OCI-LY1 (cell line): Measurements from ENCODE around the gene MCAM.

Experiments
- H2AFZ ChIP-seq: fragments of 200-600 bp; sonication (generic), shearing (Covaris generic); 2 replicates; pipeline ENCODE4 v1.6.0; 2014; ENCODE audit warnings: antibody characterized with exemption, mild to moderate bottlenecking, low read length
- H3F3A ChIP-seq: fragments of 200-600 bp; sonication (generic), shearing (Covaris generic); 2 replicates; pipeline ENCODE4 v1.6.0; 2014; ENCODE audit warnings: mild to moderate bottlenecking, antibody characterized with exemption, low read length, moderate library complexity; ENCODE audit not compliant: insufficient read depth
- H3K27ac ChIP-seq: fragments of 200-600 bp; sonication (generic); 2 replicates; pipeline ENCODE4 v1.5.1; 2014; ENCODE audit warnings: low read length, mixed run types, mild to moderate bottlenecking, low read depth; ENCODE audit not compliant: poor library complexity, severe bottlenecking
- H3K27me3 ChIP-seq: fragments of 200-600 bp; sonication (generic); 2 replicates; pipeline ENCODE4 v1.6.0; 2014; ENCODE audit warnings: antibody characterized with exemption, mild to moderate bottlenecking, low read length, moderate library complexity; ENCODE audit not compliant: insufficient read depth
- H3K36me3 ChIP-seq: fragments of 200-600 bp; sonication (generic); 2 replicates; pipeline ENCODE4 v1.6.1; 2014; ENCODE audit warnings: mild to moderate bottlenecking, antibody characterized with exemption, low read length, moderate library complexity, mixed read lengths; ENCODE audit not compliant: insufficient read depth
- H3K4me1 ChIP-seq: fragments of 200-600 bp; sonication (generic); 2 replicates; pipeline ENCODE4 v1.5.1; 2014; ENCODE audit warnings: mild to moderate bottlenecking, low read length, moderate library complexity; ENCODE audit not compliant: insufficient read depth, severe bottlenecking
- H3K4me2 ChIP-seq: fragments of 200-600 bp; sonication (generic), shearing (Covaris generic); 2 replicates; pipeline ENCODE4 v1.6.1; 2014; ENCODE audit warnings: low read length
- H3K4me3 ChIP-seq: fragments of 200-600 bp; sonication (generic); 2 replicates; pipeline ENCODE4 v1.5.1; 2014; ENCODE audit warnings: low read length, low read depth, mild to moderate bottlenecking, mixed read lengths; ENCODE audit not compliant: poor library complexity, severe bottlenecking
- H3K79me2 ChIP-seq: fragments of 200-600 bp; shearing (Covaris generic); 2 replicates; pipeline ENCODE4 v1.6.1; 2016; ENCODE audit warnings: mixed run types, low read length, mixed read lengths; ENCODE audit not compliant: insufficient read depth
- H3K9ac ChIP-seq: fragments of 200-600 bp; sonication (generic), shearing (Covaris generic); 2 replicates; pipeline ENCODE4 v1.6.1; 2014; ENCODE audit warnings: mild to moderate bottlenecking, low read length, mixed read lengths
- H3K9me2 ChIP-seq: fragments of 200-600 bp; sonication (generic), shearing (Covaris generic); 2 replicates; pipeline ENCODE4 v1.6.1; 2014; ENCODE audit warnings: low read depth, mild to moderate bottlenecking, low read length, mixed read lengths
- H3K9me3 ChIP-seq: fragments of 200-600 bp; shearing (Covaris generic); 2 replicates; pipeline ENCODE4 v1.6.1; 2014; ENCODE audit warnings: low read length, mixed read lengths
- H4K20me1 ChIP-seq: fragments of 200-600 bp; sonication (generic), shearing (Covaris generic); 2 replicates; pipeline ENCODE4 v1.6.0; 2016; ENCODE audit warnings: mild to moderate bottlenecking, low read length; ENCODE audit not compliant: insufficient read depth
- EZH2 ChIP-seq: fragments of 200-600 bp; sonication (generic), shearing (Covaris generic); IDR thresholded peaks from 2 replicates; pipeline ENCODE4 v1.8.0; 2017; ENCODE audit warnings: borderline replicate concordance, mixed run types, mild to moderate bottlenecking, antibody characterized with exemption, low read length, moderate library complexity, mixed read lengths
- TF ChIP-seq, protein P1 (sequence below): fragments of 200-600 bp; sonication (generic), shearing (Covaris generic); IDR thresholded peaks from 2 replicates; pipeline ENCODE4 v1.5.1; 2017; ENCODE audit warnings: mild to moderate bottlenecking, antibody characterized with exemption, low read length, moderate library complexity, mixed read lengths

The MCAM gene, protein sequence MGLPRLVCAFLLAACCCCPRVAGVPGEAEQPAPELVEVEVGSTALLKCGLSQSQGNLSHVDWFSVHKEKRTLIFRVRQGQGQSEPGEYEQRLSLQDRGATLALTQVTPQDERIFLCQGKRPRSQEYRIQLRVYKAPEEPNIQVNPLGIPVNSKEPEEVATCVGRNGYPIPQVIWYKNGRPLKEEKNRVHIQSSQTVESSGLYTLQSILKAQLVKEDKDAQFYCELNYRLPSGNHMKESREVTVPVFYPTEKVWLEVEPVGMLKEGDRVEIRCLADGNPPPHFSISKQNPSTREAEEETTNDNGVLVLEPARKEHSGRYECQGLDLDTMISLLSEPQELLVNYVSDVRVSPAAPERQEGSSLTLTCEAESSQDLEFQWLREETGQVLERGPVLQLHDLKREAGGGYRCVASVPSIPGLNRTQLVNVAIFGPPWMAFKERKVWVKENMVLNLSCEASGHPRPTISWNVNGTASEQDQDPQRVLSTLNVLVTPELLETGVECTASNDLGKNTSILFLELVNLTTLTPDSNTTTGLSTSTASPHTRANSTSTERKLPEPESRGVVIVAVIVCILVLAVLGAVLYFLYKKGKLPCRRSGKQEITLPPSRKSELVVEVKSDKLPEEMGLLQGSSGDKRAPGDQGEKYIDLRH

DNA sequence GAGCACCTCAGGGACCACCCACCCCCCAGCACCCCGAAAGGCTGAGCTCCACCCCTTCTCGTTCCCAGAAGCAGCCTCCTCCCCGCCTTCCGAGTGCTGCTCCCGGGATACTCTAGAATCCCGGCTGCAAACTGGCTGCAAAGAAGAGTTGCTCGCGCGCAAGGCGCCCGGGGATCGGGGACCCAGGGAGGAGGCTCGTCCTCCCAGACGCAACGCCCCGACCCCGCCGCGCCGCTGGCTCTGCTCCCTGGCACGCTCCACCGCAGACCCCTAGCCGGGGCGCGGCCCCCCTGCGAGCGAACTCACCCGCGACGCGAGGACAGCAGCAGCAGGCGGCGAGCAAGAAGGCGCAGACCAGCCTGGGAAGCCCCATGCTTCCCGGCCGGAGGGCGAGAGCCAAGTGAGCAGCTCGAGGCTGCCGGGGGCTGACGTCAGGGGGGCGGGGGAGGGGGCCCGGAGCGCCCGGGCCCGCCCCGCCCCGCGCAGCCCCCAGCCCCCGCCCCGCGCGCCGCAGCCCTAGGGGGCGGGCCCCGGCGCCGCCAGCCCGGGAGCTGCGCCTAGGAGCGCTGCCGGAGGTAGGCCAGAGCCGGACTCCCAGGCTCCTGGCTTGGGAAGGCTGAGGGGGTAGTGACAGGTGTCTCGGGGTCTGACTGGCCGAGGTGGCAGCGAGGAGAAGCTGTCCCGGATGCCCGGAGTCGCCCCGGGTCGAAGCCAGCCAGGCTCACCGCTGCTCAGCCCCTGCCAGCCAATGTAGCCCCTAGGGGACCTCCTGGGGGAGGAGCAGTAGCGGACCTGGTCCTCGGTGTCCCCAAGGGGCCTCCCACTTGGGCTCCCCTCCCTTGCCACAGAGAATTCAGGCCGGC lies at the start of gene MCAM:
Gene MCAM (minus strand): TSS at position 402 of the 863 bp plus-strand sequence. CDS start 29 bp downstream, at position 373.
- Histone ChIP-seq H3F3A (no peaks in the 10 kb centered on the region), H3K9ac (peak within 1 kb of the TSS; percentile 7; the same call in 1 of the 2 replicates), H3K9me3 (no peaks in the 10 kb centered on the region), H3K36me3 (no peaks in the 10 kb centered on the region), H3K27ac (no peak within 1 kb of the TSS), H3K9me2 (no peaks in the 10 kb centered on the region), H4K20me1 (no peaks in the 10 kb centered on the region), H3K4me1 (peaks cover 64% of the 10 kb centered on the region), H3K4me3 (peak within 1 kb of the TSS; percentile 55), H3K79me2 (no peaks in the 10 kb centered on the region), H2AFZ (no peak within 1 kb of the TSS), H3K27me3 (no peaks in the 10 kb centered on the region), H3K4me2 (peak within 1 kb of the TSS; percentile 88)
- TF ChIP-seq, protein P1, sequence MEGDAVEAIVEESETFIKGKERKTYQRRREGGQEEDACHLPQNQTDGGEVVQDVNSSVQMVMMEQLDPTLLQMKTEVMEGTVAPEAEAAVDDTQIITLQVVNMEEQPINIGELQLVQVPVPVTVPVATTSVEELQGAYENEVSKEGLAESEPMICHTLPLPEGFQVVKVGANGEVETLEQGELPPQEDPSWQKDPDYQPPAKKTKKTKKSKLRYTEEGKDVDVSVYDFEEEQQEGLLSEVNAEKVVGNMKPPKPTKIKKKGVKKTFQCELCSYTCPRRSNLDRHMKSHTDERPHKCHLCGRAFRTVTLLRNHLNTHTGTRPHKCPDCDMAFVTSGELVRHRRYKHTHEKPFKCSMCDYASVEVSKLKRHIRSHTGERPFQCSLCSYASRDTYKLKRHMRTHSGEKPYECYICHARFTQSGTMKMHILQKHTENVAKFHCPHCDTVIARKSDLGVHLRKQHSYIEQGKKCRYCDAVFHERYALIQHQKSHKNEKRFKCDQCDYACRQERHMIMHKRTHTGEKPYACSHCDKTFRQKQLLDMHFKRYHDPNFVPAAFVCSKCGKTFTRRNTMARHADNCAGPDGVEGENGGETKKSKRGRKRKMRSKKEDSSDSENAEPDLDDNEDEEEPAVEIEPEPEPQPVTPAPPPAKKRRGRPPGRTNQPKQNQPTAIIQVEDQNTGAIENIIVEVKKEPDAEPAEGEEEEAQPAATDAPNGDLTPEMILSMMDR = no peak
- no peak for TF ChIP-seq EZH2

DNA sequence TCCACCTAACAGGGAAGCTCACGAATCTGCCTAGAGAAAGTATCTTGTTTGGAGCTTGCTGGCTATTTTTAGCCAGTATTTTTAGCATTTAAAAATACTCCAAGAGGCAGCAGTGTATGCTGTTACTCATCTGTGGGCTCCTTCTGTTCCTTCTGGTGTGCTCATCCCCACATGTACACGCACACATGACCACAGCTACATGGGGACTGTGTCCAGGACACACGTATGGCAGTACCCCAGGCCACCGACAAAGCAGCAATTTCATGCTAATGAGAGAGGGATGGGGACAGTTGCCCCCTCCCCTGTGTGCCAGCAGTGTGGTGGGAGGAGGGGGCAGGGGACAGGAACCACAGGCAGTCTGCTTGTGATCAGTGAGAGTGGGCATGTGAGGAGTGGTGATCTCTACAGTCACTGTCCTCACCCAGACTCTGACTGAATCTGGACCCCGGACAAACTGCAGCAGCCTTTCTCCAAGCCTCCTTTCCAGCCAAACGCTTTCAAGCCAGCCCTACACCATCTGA lies 48.2 kb upstream of the MCAM start:
- Histone ChIP-seq H4K20me1 (no peaks in the 10 kb centered on the region), H3K27me3 (no peaks in the 10 kb centered on the region), H3K4me2 (peak overlapping the region; percentile 8; the same call in 1 of the 2 replicates), H3F3A (no peaks in the 10 kb centered on the region), H3K36me3 (no peaks in the 10 kb centered on the region), H3K4me1 (peaks cover 93% of the 10 kb centered on the region), H3K4me3 (no peak overlapping the region), H3K9ac (no peak overlapping the region; the same call in 1 of the 2 replicates), H2AFZ (no peak overlapping the region), H3K9me3 (no peaks in the 10 kb centered on the region), H3K79me2 (no peaks in the 10 kb centered on the region), H3K9me2 (no peaks in the 10 kb centered on the region), H3K27ac (peak overlapping the region; percentile 94)
- TF ChIP-seq, protein P1 = no peak
- no peak for TF ChIP-seq EZH2

DNA sequence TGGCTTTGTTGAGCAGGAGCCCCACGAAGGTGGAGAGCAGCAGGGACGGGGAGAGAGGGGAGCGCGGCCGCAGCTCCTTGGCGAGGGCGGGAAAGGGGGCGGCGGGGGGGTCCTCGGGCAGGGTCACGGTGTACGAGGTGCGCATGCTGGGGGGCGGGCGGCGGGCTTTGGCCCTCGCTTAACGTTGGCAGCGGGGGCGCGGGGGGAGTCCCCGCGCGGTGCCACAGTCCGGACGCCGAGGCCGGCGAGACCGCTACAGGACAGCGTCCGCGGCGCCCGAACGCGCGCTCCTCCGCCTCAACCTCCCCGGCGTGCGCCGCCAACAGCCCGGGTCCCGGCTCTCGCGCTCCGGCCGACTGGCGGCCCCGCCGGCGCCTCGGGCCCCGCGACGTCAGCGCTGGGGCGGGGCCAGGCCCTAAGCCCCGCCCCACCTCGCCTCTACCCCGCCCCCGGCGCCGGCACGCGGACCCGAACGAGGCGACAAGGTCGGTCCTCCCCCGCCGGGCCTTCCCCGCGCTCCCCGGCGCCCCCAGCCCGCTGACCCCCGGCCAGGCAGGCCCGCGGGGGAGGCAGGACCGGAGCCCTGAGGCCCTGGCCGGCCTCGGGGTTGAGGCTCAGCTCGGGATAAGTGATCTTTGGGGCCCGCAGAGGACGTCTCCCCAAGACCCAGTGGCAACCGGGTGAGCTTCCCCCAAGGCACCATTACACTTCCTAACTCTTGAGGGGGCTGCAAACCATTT lies 47.1 kb upstream of the MCAM start:
- H2AFZ ChIP-seq = no peak overlapping the region
- no peaks in the 10 kb centered on the region for H3K27me3 ChIP-seq
- H3K9me3 ChIP-seq = no peaks in the 10 kb centered on the region
- no peaks in the 10 kb centered on the region for H3K36me3 ChIP-seq
- H3K9ac ChIP-seq = no peak overlapping the region
- H3F3A ChIP-seq = no peaks in the 10 kb centered on the region
- H3K4me3 ChIP-seq = no peak overlapping the region
- H3K9me2 ChIP-seq = no peaks in the 10 kb centered on the region
- peaks cover 93% of the 10 kb centered on the region for H3K4me1 ChIP-seq
- H4K20me1 ChIP-seq = no peaks in the 10 kb centered on the region
- no peak overlapping the region for H3K4me2 ChIP-seq
- no peaks in the 10 kb centered on the region for H3K79me2 ChIP-seq
- TF ChIP-seq, protein P1 = no peak
- no peak for TF ChIP-seq EZH2
- peak overlapping the region; percentile 94 for H3K27ac ChIP-seq
